ENCODE data around the gene SRPX2.

The SRPX2 gene, protein sequence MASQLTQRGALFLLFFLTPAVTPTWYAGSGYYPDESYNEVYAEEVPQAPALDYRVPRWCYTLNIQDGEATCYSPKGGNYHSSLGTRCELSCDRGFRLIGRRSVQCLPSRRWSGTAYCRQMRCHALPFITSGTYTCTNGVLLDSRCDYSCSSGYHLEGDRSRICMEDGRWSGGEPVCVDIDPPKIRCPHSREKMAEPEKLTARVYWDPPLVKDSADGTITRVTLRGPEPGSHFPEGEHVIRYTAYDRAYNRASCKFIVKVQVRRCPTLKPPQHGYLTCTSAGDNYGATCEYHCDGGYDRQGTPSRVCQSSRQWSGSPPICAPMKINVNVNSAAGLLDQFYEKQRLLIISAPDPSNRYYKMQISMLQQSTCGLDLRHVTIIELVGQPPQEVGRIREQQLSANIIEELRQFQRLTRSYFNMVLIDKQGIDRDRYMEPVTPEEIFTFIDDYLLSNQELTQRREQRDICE

DNA sequence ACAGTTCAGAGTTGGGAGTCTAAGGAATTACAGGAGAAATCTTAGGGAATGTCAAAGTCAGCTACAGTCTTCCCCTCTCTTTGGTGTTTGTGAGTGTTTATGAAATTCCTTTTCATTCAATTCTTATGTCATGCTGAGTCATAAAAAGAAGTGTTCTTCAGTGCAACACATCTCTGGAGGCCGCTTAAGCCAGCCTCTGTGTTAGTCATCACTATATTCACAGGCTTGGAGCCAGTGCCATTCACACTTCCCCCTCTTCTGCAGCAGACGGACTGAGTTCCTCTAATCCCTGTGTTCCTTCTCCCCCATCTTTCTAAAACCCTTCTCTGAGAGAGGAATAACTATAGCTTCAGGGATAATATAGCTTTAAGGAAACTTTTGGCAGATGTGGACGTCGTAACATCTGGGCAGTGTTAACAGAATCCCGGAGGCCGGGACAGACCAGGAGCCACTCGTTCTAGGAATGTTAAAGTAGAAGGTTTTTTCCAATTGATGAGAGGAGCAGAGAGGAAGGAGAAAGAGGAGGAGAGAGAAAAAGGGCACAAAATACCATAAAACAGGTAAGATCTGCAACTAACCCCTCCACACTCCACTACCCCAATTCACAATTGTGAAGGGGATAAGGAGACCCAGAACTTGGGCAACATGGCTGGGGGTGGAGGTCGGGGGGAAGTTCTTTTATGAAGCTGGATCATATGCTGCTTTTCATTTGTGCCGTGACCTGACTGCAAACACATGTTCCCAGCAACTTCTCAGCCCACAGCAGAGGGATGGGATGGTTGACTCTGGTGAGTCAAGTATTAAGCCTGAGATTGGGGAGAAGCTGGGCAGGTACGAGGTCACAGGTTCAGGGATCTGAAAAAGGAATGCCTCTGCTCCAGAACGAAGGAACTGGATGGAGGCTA, at the start of gene SRPX2:
Gene SRPX2, plus strand, starts transcription at position 244 of the 905 bp plus-strand sequence. CDS start 2,124 bp downstream, outside the sequence.
- peak; percentile 56 for DNase-seq (ENCODE audit: low spot score)

DNA sequence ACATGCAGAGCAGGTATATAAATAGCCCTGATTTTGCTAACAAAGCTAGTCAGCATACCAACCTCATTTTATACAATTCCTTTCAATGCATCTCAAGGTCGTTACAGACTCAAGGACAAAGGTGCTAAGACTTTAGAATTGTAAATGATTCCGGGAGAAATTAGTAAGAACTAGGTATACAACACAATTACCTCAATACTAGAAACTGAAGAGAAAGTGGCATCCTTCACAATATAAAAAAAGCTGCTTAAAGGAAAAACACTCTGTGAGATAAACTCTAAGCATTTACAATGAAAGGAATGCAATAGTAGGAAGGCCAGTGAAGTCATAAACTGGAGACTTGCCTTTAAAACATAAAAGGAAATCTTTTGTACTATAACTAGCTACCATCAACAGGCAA, 47.4 kb upstream of the SRPX2 start:
- DNase-seq (ENCODE audit: low spot score) = no peak

DNA sequence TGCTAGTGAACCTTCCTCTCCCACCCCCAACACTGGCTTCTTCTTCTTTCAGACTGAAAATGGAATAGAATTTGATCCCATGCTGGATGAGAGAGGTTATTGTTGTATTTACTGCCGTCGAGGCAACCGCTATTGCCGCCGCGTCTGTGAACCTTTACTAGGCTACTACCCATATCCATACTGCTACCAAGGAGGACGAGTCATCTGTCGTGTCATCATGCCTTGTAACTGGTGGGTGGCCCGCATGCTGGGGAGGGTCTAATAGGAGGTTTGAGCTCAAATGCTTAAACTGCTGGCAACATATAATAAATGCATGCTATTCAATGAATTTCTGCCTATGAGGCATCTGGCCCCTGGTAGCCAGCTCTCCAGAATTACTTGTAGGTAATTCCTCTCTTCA, 44.5 kb upstream of the SRPX2 start:
- DNase-seq (ENCODE audit: low spot score) = no peak

DNA sequence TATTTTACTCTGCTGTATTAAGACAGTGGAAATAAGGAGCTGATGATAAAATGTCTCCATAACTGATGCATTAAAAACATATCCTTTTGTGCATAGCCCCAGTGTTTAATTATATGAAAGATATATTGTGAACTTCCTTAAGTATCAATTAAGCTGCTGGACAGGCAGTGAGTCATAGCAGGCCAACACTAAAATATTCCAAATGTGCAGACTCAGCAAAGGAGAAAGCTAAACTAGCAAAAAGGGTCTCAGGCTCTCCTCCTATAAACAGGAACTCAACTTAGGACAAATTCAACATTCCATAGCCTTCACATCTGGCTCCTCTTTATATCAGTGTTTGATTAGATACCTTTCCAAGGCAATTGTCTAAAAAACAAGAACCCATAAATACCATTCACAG, 43.7 kb upstream of the SRPX2 start:
- DNase-seq (ENCODE audit: low spot score) = no peak

DNA sequence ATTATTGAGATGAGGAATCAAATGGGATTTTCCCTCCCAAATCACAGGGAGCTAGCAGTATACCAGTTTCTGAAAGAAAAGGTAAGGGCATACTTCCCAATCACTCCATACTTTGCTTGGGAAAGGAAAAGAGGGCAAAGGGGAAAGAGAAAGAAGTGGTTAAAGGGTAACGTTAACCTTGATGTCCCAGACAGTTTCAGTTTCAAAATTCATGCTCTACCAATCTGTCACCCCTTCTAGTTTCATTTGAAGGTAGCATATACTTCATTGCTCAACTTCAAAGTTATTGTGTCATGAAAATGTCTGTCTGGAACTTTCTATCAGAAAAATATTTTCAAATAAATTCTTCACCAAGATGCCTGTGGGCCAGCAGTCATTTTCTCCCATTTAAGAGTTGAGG, 43.2 kb upstream of the SRPX2 start:
- no peak for DNase-seq (ENCODE audit: low spot score)

DNA sequence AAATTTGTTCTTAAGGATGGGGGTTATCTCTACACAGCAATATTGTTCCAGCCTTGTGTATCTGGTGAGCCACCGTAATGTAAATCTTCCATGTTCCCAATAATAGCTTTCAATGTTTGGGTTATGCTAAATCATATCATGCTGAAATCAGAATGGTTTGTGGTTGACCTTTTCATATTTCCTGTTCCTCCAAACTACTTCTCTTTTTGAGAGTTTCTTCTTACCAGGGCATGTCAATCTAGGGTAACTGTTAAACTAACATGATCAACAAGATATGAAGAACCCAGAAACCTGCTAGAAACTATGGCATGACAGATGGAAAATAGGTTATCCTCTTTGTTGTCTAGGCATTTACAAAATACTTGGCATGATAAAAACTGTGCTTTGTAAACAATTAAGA, 37.2 kb upstream of the SRPX2 start:
- DNase-seq (ENCODE audit: low spot score) = no peak

DNA sequence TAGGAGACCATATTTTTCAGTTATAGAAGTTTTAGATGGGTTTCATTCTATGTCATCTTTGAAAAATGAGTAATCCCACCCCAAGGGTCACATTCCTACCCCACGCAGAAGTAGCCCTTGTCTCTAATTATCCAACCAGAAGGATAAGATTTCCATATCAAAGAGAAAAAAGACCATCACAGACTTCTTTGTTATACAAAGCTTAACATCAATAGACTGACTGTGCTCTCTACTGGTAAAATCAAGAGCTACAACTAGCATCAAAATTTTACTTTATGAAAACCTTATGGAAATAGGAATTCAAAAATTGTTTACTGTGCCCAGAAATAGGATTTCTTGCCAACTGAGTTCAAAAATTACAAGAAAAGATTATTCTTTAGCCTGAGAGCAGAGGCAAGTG, 34.4 kb upstream of the SRPX2 start:
- DNase-seq (ENCODE audit: low spot score) = no peak

DNA sequence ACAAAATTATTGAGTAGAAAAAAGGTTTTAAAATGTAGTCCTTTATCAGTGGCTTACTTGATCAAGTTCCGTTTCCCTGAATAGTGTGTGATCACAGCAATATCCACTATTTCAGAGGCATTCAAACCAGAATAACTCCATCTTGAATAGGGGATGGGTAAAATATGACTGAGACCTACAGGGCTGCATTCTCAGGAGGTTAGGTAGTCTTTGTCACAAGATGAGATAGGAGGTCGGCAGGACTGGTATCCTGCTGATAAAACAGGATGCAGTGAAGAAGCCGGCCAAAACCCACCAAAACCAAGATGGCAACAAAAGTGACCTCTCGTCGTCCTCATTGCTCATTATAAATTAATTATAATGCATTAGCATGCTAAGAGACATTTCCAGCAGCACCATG, 32.0 kb upstream of the SRPX2 start:
- DNase-seq (ENCODE audit: low spot score) = no peak

DNA sequence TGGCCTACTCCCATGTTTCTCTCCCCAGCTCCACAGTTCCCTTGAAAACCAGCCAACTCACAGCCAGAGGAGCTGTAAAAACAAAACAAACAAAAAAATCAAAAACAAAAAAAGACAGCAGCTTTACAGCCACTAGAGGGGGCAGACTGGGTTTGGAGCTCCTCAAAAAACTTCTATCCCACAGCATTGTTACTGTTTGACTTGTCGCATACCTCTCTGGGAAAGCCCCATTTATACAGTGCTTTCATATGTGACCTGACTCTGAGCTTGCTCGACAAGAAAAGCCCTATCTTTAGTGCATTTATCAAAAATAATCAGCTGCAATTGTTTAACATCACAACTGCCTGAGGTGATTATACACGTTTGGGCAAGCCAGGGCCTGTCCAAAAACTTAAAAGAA, 29.0 kb upstream of the SRPX2 start:
- DNase-seq (ENCODE audit: low spot score) = no peak

DNA sequence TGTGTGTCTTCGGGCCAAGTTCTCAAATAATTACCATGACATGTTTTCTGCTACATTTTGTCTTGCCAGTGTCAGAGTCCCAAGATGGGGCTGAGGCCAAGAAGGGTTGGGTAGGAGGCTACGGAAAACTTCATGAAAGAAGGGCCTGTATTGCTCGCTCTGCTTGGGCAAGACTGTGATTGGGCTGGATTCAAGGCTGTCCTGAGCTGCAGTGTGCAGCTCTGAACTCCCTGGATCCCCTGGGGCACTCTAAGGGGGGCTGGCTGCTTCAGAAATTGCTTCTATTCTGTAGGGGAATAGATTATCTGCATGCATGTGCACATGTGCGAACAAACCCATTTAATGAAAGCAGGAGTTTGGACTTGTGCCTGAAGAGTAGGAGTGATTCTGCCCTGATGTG, 21.0 kb upstream of the SRPX2 start:
- DNase-seq (ENCODE audit: low spot score) = no peak

DNA sequence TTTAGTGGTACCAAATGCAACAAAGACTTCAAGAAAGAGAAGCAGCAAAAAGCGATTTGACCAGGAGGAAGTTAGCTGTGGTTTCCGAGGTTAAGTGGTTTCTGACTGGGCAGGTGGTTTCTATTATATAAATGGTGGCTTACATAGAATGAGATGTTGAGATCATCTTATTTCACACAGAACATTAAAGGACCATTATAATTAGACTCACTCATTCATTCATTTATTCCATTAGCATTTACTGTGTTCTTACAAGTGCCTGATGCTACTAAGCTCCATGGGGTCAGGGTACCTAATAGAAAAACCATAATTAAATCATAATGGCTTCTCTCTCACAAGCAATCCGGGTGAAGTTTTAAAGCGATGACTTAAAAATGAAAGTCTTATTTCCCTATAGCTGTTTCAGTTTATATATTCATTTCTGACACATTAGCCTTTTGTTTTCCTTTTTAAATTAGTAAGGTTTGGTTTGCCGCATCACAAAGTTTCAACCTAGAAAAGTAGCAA, 18.0 kb upstream of the SRPX2 start:
- no peak for DNase-seq (ENCODE audit: low spot score)

DNA sequence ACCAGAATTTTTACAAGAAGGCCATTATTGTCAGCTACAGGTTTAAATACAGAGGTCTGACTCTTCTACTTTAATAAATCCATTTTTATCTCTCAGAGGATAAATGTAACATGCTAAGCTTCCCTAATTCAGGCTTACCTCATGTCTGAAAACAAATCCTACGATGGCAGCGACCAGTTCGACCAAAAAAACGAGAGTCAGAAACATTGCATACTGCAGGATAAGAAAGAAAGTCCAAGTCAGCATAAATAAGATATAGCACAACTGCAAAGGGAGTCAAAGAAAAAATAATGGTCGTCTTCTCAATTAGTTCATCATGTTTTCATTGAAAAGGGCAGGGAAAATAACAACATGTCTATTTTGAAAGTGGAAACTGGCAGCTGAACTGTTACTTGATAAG, 9.0 kb upstream of the SRPX2 start:
- no peak for DNase-seq (ENCODE audit: low spot score)

DNA sequence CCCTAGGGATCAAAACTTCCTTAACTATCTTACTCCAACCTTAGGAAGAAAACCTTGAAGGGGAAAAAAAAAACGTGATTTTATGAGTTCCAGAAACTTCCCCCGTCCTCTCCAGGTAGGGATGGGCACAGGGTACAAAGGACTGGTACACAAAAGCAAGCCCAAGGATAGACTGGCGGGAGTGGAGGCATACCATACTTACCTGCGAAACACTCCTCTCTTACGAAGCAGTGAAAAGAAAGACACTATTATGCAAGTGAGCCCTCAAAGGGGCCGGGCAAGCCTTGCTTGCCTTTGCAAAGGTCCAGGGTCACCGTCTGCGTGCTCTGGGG, 8.0 kb upstream of the SRPX2 start:
- DNase-seq (ENCODE audit: low spot score) = no peak

DNA sequence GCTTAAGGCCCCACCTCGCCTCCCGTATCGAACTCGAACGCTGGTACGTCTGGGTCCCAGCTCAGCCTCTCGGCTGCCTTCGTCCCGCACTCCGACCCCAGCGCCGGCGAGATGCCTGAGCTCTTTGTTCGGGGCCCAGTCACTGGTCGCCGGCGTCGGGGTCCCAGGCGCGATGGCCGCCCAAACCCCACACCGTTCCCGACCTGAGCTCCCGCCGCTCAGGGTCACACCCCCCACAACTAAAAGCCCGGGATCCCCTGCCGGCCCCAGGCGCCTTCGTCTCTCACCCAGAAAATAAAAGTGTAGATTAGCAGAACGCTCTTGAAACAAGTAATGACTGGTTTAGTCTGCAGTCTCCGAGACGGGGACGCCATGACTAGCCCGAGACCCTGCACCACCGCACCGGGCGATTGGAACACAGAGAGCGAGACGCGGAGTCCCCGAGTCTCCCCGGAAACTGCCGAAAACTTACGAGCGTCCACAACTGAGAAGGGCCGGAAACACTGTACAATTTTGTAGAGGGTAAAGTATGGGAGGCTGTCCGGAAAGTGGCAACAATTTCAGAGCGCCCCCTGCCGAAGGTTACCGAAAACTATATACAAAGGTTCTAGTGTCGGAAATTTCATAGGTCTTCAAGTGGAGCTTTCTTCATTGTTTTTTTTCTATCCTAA, 7.5 kb upstream of the SRPX2 start, which contains the start of gene TSPAN6:
Gene TSPAN6, minus strand, starts transcription at position 486 of the 671 bp plus-strand sequence. Its CDS starts 112 bp downstream, at position 374.
- peak; percentile 68 for DNase-seq (ENCODE audit: low spot score)

DNA sequence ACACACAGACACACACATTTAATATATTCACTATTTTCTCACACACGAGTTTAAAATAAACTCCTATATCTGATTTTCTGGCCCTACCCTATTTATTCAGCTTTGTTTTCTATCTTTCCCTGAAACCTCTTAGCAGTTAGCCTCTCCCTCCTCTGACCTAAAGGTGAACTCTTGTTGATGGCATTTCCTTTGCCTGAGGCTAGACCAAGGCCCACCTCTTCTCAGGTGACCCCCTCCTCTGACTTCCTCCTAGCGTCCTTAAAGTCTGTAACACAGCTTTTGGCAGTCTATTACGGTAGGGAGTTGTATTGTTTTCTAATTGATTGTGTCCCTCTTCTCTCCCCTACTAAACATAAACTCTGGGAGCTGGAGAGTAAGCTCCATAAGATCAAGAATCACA, 1.7 kb upstream of the SRPX2 start:
- no peak for DNase-seq (ENCODE audit: low spot score)

DNA sequence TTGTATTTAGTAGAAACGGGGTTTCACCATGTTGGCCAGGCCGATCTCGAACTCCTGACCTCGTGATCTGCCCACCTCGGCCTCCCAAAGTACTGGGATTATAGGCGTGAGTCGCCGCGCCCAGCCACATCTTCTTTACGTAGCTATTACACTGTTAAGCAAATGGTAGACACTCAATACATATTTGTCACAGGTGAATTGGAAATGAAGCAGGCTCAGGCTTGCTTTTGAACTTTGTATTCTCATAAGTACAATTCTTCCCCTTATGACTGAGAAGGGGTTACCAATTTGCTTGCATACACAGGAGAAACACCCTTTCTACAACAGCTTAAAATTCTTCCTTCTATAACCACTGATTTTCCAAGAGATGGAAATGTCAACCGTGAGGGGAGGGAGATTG, 787 bp upstream of the SRPX2 start:
- no peak for DNase-seq (ENCODE audit: low spot score)

DNA sequence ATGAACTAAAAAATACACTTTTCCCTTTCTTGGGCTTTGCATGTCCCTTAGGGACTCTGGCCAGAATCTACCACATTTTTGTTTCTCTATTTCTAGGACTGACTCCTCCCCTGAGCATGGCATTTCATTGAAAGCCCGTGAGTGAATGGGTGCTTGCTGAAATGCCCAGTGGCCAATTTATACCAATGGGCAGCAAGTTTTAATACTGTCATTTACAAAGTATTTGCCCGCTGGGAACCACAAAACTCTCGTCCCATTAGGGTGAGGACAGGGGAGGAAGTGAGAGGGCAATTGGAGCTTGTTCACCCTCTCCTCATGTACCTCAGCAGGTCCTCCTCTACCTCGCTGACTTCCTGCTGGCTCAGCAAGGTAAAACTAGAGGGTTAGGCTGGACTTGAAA, 1.1 kb downstream of the SRPX2 start:
- DNase-seq (ENCODE audit: low spot score) = no peak

DNA sequence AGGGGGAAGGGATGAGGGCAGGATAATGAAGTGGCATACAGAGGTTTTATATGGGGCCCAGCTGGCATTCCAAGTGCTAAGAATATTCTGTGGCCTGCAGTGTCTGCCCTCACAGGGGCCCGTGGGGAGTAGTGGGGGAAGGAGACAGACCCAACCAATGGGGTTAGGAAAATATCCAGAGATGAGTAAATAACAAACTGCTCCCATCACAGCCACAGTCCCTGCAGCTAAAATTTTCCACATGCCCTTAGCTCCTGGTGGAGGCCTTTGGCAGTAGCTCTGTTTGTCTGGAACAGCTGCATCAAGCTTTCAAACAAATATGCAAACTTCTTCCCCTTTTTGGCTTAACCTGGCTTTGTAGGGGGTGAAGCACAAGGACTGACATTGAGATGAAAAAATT, 3.1 kb downstream of the SRPX2 start:
- no peak for DNase-seq (ENCODE audit: low spot score)

DNA sequence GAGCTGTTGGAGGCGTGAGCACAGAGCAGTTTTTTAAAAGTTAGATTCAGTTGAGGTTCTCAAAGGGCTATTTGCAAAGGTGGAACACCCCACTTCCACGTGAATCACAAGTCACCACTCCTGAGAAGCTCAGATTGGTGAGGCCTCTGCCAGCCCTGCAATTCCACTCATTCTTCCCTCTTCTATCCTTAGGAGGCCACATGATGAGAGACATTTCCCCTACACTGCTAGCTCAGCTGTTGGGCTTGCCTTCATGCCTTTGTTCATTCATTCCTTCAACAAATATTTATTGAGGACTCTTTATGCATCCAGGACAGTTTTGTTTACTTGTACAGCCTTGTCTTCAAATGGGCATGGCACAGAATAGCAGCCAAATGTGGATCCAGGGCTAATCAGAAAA, 3.7 kb downstream of the SRPX2 start:
- DNase-seq (ENCODE audit: low spot score) = no peak

DNA sequence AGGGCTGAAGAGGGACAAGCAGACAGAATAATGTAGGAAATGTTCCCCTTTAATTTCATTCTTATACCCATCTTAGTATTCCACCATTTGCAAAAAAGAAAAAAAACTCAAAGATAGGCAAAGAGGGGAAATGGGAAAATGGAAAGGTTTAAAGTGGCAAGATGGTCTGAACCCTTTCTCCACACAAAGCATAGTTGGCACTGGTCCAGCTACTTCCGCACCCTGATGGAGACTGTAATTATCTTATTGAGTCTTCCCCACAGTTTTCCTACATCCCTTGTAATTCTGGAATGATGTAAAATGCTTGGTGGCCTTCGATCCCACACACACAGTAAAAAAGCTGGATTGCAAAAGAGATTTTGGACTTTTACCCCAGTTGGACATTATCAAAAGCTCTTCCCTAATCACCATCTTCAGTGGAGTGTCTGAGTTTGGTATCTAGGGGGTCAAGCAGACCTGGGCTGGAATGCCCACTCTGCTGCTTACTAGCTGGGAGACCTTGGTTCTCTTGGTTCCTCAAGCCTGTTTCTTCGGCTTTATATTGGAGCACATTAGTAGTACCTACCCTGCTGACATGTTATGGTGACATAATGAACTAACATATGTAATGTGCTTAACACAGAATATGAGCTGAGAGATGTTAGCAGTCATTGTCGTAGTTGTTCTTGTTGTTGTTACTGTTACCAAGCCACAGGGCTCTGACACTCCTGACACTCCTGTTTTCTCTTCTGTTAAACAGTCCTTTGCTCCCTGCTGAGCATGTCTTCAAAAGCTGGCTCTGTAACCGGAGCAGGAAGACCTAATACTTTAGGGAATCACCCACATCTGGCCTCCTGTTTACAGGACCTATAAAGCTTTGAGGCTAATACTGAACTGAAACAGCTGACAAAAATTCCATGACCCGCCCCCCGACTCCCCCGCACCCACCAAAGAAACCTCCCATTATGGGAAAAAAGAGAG, 4.7 kb downstream of the SRPX2 start:
- DNase-seq (ENCODE audit: low spot score) = no peak

Measured in Ammon's horn (tissue), 1 donor.